Activated T-cell treated with anti-CD3 and anti-CD28 coated beads for 4 hours (primary cell): ENCODE measurements around the gene B3GALT6.
"Not testable (repeated sequence)": the region's sequence is repeated elsewhere in the genome, so short reads cannot be mapped to it uniquely, and the experiment has no call there.

Source experiments
- DNase-seq: peaks from one replicate; pipeline ENCODE4 v3.0.0-alpha.2; 2020

B3GALT6 gene

DNA sequence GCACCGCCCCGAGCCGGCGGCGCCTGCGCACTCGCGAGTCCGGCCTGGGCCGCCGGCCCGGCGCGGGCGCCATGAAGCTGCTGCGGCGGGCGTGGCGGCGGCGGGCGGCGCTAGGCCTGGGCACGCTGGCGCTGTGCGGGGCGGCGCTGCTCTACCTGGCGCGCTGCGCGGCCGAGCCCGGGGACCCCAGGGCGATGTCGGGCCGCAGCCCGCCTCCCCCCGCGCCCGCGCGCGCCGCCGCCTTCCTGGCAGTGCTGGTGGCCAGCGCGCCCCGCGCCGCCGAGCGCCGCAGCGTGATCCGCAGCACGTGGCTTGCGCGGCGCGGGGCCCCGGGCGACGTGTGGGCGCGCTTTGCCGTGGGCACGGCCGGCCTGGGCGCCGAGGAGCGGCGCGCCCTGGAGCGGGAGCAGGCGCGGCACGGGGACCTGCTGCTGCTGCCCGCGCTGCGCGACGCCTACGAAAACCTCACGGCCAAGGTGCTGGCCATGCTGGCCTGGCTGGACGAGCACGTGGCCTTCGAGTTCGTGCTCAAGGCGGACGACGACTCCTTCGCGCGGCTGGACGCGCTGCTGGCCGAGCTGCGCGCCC is at the start of gene B3GALT6:
TSS of gene B3GALT6 (plus strand) at position 30 of the 588 bp plus-strand sequence. CDS start at position 72, 42 bp downstream.
- DNase-seq: no peak

DNA sequence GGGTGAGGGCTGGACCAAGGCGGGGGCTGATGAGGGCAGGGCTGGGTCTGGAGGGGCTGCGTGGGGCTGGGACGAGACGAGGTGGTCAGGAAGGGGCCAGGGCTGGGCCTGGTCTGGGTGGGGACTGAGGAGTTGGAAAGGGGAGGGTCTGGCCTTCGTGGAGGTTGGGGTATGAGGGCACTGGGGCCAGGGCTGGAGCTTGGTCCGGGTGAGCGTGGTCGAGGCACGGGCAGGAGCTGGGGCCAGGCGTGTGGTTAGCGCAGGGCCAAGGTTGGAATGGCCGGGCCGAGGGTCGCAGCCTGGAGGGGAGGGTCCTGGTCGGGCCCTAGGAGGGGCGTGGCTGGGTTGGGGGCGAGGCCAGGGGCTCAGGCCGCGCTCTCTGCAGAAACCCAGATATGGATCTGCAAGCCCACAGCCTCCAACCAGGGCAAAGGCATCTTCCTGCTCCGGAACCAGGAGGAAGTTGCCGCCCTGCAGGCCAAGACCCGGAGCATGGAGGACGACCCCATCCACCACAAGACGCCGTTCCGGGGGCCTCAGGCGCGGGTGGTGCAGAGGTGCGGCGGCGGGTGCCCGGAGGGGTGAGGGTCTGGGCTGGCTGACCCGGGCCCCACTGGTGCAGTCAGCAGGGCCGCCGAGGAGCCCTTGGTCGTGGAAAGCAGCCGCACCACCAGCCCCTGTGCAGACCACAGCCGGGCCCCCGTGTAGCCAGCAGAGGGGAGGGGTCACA is 49.4 kb upstream of the B3GALT6 start:
- DNase-seq: no peak

DNA sequence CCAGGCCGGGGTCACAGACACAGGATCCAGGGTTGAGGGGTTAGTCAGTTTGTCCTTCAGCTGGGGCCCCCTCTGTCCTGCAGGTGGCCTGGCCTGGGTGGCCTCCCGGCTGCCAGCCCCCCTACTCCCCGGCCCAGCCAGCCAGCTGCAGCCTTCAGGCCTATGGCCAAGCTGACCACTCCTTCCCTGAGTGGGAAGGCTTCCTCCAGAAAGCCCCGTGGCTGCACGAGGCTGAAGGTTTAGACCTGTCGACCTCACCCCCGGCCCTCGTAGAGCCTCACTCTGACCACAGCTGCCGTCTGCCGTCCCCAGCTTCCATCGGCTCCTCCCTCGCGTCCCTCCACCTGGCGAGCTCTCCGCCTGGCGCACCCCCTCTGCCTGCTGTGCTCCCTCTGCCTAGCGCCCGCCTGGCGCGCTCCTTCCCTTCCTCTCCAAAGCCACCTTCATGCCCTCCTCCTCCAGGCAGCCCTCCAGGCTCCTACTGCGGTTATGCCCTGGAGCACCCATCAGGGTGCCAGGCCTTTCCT is 48.8 kb upstream of the B3GALT6 start:
- DNase-seq: no peak

DNA sequence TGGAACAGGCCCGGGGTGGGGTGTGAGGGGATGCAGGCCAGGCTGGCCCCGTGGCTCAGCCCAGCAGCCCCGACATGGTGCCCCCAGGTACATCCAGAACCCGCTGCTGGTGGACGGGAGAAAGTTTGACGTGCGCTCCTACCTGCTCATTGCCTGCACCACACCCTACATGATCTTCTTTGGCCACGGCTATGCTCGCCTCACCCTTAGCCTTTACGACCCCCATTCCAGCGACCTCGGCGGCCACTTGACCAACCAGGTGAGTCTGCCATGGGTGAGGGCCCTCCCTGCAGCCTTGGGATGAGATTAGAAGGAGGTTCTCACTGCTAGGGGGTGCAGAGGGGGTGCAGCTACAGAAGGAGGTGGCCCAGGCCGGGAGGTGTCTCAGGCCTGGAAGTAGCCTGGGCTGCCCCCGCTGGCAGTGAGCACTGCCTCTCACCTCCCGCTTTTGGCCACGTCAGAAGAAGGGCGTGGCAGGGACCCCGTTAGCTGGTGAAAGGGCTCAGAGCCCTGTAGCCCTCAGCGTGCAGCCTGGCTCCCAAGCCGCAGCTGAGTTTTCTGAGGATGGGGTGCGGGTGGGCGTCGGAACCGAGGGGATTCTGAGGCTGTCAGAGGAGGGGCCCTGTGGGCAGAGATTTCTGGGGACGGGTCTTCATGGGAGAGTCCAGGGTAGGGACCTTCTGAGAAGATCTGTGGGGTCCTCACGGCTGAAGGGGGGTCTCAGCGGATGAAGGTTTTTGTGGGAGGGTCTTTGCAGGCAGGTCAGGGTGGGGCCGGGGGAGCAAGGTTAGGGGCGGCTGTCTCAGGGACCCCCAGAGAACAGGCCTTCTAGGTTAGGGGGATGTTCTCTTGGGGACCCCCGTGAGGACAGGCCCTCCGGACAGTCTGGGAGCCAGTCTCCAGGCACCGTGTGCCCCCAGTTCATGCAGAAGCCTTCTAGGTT is 47.9 kb upstream of the B3GALT6 start:
- DNase-seq: no peak

DNA sequence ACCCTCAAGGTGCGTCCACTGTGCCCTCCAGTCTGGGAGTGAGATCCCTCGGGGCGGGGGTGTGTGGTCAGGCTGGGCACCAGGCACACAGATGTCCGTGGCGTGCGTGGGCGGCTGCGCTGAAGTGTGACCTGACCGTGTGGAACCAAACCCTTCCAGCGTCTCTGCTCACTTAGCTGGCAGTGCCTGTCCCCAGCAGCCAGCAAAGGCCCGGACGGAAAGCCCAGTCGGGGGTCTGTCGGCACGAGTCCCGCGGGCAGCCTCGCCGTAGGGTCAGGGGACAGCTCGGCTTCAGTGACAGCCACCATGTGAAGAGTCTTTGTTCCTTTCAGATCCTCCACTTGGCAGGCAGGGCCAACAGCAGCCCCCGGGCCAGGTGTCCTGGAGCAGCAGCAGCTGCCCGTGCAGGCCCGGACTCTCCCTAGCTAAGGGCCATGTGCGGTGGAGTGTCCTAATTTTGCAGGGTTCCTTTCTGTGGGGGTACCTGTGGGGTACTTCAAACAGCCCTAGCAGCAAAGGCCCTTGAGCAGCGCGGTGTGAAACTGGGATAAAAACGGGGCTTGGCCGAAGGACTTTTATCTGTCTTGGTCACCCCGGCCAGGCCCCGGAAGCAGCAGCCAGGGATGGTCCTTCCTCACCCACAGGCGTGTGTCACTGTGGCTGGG is 46.8 kb upstream of the B3GALT6 start:
- DNase-seq: no peak

DNA sequence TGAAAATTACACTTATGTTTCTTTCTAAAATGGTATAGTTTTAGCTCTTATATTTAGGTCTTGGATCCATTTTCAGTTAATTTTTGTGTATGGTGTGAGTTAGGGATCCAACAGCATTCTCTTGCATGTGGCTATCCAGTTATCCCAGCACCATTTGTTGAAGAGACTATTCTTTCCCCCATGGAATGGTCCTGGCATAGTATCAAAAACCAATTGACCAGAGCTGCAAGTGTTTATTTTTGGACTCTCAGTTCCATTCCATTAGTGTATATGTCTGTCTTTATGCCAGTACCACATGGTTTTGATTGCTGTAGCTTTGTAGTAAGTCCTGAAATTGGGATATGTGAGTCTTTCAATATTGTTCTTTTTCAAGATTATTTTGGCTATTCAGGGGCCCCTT is 44.1 kb upstream of the B3GALT6 start:
- DNase-seq: no peak

DNA sequence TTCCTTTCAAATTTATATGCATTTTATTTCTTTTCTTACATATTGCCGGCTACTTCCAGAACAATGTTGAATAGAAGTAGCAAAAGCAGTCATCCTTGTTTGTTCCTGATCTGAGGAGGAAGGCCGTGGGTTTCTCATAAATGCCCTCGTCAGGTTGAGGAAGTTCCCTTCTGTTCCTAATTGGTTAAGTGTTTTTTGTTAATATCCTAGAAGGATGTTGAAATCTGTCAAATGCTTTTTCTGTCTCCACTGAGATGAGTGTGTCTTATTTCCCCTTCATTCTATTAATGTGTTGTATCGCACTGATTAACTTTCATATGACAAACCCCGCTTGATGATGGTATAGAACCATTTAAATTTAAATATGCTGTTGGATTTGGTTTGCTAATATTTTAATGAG is 42.9 kb upstream of the B3GALT6 start:
- DNase-seq: no peak

DNA sequence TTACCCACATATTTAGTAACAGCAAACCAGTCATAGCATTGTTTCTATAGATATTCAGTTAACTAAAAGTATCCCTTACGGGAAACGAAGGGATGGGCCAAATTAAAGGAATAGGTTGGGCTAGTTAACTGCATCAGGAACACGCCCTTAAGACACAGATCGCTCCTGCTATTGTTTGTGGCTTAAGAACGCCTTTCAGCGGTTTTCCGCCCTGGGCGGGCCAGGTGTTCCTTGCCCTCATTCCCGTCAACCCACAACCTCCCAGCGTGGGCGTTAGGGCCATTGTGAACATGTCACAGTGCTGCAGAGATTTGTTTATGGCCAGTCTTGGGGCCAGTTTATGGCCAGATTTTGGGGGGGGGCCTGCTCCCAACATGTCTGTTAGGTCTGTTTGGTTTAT is 40.3 kb upstream of the B3GALT6 start:
- DNase-seq: no peak

DNA sequence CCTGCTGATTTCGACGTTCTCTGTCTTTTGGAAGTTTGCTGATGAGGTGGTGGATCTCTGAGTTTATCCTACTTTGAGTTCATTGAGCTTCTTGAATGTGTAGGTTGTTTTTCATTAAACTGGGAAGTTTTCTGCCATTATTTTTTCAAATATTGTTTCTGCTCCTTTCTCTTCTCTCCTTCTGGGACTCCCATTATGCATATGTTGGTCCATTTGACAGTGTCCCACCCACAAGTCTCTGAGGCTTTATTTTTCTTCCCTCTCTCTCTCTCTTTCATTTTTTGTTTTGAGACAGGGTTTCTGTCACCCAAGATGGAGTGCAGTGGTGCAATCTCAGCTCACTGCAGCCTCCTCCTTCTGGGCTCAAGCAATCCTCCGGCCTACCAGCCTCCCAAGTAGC is 37.3 kb upstream of the B3GALT6 start:
- DNase-seq: no peak

DNA sequence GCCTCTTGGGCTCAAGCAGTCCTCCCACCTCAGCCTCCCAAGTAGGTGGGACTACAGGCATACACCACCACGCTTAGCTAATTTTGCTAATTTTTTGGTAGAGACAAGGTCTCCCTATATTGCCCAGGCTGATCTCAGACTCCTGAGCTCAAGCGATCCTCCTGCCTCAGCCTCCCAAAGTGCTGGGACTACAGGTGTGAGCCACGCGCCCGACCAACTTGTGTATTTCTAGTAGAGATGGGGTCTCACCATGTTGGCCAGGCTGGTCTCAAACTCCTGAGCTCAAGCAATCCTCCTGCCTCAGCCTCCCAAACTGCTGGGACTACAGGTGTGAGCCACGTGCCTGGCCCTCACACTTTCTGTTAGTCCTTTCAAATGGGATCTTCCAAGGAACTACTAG is 36.3 kb upstream of the B3GALT6 start:
- not testable (repeated sequence) for DNase-seq

DNA sequence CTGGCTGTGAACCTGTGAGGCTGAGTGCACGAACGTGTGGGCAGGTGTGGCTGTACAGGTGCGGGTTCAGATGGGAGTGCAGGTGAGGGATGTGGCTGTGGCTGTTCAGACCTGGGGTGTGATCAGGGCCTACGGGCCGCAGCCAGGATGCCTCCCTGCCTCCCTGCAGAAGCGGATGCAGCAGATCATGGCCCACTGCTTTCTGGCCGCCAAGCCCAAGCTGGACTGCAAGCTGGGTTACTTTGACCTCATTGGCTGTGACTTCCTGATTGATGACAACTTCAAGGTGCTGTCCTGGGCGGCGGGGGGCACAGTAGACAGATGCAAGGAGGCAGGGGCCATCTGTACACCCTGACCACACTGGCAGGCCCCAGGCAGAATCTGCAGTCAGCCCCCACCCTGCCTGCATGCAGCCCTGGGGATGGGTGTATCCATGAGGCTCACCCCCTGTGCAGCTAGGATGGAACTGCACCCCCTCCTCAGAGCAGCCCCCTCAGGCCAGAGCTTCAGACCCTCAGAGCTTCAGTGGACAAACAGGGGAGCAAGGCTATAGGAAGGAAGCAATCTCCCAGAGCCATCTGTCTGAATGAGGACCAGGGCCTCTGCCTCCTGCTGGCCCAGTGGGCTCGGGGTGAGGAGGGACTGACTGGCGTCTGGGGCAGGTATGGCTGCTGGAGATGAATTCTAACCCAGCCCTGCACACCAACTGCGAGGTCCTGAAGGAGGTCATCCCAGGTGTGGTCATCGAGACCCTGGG is 35.4 kb upstream of the B3GALT6 start:
- no peak for DNase-seq

DNA sequence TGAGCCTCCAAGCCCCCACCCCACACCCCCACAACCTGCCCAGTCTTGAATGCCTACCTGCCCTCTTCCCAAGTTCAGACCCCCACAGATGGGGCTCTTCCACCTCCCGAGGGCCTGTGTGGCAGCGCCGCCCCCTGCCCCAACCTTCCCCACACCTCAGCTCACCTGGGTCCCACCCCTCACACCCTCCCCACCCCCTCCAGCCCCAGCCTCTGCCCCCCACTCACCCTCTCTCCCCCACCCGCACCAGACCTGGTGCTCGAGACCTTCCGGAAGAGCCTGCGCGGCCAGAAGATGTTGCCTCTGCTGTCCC is 34.9 kb upstream of the B3GALT6 start:
- DNase-seq: no peak

DNA sequence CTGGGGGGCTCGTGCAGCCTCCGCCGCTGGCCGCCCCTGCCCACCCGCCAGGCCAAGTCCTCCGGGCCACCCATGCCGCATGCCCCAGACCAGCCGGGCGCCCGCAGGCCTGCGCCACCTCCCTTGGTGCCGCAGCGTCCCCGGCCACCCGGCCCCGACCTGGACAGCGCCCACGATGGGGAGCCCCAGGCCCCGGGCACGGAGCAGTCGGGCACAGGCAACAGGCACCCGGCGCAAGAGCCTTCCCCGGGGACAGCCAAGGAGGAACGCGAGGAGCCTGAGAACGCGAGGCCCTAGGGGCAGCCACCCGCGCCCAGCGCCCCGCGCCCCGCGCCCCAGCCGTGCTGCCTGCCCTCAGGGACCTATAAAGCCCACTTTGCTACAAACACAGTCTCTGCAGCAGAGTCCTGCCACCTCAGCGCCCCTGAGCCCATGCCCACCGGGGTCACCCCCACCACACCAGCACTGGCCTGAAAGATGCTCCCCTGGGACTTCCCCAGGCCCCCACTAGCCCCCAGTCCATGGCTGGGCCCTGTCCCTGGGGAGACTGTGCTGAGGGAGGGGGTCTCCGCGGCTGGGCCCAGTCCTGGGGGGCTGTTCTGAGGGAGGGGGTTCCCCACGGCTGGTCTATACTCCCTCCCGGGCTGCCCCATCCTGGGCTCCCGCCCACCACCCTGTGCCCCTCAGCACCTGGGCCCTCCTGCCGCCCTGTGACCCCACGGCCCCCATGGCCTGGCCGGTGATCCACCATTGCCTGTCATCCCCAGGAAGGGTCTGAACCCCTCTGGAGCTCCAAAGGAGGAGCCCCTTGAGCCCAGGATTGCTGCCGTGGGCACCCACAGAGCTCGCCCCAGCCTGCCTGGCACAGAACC is 34.2 kb upstream of the B3GALT6 start:
- no peak for DNase-seq

DNA sequence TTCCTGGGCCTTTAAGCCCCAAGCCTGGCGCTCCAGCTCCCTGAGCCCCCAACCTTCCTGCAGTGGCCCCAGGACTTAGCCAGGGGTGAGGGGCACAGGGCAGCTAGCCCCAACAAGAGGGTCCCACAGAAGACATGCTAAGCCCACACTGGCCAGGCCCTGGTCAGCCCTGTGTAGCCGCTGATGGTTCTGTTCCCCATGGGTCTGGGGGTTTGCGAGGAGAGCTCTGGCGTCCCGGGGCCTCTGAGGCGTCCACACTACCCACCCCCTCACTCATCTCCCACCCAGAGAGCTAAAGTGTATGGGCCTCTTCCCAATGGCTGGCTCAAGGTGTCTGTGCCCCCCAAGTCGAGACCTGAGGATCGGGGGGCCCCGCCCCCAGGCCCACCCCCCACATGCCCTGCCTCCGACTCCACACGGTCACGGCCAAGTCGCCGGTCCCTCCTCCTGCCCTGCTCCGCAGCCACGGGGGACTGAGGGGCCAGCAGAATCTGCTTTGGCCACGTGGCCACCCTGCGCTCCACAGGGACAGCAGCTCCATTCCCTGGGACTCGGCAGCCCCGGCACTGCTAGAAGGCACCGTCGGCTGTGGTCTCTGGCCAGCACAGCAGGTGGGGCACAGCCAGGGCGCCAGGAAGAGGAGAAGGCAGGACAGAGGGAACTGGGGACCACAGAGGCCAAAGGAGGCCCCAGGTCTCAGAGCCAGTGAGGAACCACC is 33.5 kb upstream of the B3GALT6 start:
- DNase-seq: no peak

DNA sequence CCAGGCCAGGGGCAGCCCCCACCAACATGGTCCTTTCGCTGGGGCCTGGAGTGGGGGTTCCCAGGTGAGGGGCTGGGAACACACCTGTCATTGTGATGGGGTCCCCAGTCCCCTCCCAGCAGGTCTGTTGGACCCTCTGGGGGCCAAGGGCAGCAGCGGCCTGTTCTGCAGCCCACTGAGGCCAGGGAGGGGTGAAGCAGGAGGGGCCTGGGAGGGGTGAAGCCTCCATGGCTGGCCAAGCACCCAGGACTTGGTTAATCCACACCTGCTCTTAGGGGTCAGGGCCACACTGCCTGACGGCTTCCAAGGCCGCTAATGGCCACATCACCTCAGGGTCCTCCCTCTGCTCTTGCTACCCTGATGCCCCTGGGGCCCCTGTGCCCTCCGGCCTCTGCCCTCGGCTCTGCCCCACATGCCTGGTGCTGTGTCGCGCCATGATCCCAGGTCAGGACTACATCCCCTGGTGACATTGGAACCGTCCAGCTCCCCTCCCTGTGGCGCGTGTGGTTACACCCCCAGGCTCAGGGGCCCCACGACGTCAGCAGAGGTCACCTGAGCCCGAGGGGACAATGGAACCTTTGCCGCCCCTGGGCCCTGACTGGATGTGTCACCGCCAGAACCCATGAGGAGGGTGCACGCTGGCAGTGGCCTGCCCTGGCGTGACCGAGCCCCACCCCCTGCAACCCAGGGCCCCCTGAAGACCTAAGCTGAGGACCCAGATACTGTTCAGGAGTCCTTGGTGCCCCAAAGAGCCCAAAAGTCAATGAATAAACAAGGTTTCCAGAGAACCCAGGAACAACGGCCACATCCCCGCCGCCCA is 32.7 kb upstream of the B3GALT6 start:
- DNase-seq: no peak

DNA sequence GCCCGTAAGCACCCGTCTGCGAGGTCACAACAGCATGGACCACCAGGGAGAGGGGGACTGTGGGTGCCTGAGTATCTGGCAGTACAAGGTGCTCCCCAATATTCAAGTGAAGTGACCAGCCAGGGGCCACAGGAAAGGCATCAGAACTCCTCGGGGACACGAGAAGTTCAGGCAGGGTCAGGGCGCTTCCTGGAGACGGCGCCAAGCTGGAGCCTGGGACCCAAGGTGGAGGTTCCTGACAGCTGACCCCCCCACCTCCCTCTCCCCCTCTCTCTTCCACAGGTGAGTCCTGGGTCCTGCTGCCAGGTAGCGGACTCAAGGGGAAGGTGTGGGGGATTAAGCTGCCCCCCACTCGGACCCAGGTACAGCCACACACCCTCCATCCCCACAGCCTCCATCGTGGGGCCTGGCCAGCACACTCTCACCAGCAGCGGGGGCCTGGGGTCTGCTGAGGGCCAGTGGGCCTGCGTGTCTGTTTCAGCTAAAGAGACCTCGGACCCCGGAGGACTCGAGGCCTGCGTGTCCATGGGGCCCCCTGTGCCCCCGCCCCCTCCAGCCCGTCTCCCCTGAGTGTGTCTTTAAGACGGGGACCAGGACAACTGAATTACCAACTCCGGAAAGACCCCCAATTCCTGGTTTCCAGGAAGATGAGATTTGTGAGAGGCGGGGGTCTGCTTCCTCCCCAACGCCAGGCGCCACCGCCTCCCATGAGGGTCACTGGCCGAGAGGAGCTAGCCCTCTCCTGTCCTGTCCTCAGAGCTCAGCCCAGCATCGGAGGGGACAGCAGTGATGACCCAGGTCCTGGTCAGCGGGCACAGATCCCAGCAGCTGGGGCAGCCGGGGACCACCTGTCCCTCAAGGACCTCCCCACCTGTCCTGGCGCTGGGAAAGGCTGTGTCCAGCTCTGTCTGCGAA is 31.8 kb upstream of the B3GALT6 start:
- no peak for DNase-seq

DNA sequence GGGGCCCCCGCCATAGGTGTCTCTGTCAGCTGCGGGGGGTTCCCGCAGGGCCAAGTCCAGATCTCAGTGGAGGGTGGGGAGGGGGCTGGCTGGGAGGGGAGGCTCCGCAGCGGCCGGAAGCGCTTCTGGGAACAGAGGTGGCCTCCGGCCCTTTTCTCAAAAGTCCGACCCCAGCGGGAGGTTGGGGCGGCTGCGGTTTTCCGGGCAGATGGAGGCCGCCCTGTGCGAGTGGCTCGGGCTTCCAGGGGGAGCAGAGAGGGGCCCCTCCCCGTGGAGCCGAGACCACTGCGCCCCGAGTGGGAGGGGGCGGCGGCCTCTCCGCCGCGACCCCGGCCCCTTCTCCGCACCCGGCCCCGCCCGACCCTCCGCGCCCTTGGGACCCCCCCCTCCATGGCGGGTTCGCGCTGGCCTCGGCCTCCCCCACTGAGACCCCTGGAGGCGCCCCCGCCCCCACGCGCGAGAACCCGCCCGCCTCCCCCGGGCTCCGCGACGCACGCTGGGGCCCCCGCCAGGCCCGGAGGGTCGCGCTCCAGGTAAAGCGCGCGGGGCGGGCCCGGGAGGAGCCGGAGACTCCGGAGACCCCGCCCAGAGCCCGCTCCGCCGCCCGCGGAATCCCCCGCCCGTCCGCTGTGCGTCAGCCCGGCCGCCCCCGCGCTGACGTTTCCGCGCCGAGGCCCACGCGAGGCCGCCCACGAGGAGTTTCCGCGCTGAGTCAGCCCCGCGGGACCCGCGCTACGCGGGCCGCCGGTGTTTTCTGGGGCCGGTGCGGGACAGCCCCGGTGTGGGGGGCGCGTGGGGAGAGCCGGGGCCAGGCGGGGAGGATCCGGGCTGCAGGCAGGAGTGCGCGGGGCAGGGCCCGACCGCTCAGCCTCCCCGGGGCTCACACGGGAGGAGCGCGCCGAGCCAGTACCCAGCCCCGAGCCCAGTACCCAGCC is 30.9 kb upstream of the B3GALT6 start:
- peak; percentile 93 for DNase-seq
